Upper lobe of left lung (tissue), 4 donors: ENCODE results near the gene INHA.

Experiments
- CTCF ChIP-seq, 6 experiments: fragments of 450-650 bp in 4 of 6; fragments of 200-600 bp in 2 of 6; sonication (generic) in 2 of 6; IDR thresholded peaks; one replicate each; pipeline ENCODE4 v1.5.1; 2016 to 2019; ENCODE audit warnings: antibody characterized with exemption in 6 of 6
- EP300 ChIP-seq, 4 donors: sonication (generic); formaldehyde crosslinking; IDR thresholded peaks; one replicate each; pipeline ENCODE4 v1.5.1; 2017; ENCODE audit warnings: antibody characterized with exemption in 4 of 4, control low read depth in 2 of 4
- POLR2A ChIP-seq, 4 donors: fragments of 450-650 bp; IDR thresholded peaks; one replicate each; pipeline ENCODE4 v1.5.1; 2016 to 2017; ENCODE audit warnings: antibody characterized with exemption in 4 of 4, mild to moderate bottlenecking in 2 of 4

GRCh38 chr2:219578811-219579613 lies 6.9 kb downstream of the INHA start:
- TF ChIP-seq POLR2A (IDR thresholded peaks at IDR 0.05): no peak
- TF ChIP-seq CTCF (IDR thresholded peaks at IDR 0.05): no peak
- TF ChIP-seq EP300 (IDR thresholded peaks at IDR 0.05): no peak
